SK-N-SH (cell line): ENCODE measurements around the gene DLG2. TPM values are rescaled to one million over a fixed set of nuclear protein-coding genes. Genes with fewer than 3 reads are reported as not detected.

Experiments
- CTCF ChIA-PET: fragments of 300-600, 350-600 bp; formaldehyde crosslinking; extraction: SDS; loops from one replicate; lab custom pipeline; 2021; lab: Yijun Ruan, JAX
- POLR2A ChIA-PET: fragments of 350-600 bp; sonication (Branson Sonifier 250); formaldehyde crosslinking; extraction: SDS; loops from one replicate; lab custom pipeline; 2020; ENCODE audit warnings: antibody characterized with exemption, inconsistent platforms; lab: Yijun Ruan, JAX
- DNase-seq: peaks from one replicate; pipeline ENCODE4 v3.0.0; 2012
- H2AFZ ChIP-seq: fragments of 200-600 bp; sonication (generic); 2 replicates; pipeline ENCODE4 v1.8.1; 2016; ENCODE audit warnings: antibody characterized with exemption, mild to moderate bottlenecking, low read depth
- H3F3A ChIP-seq: fragments of 200-600 bp; sonication (generic); replicated peaks from 2 replicates; pipeline ENCODE3; 2016; ENCODE audit warnings: antibody characterized with exemption, mild to moderate bottlenecking; ENCODE audit not compliant: insufficient read depth
- H3K27ac ChIP-seq, 2 experiments: fragments of 200-500 bp in 1 of 2; fragments of 200-600 bp in 1 of 2; sonication (Bioruptor generic) in 1 of 2; sonication (generic), shearing (Covaris generic) in 1 of 2; 2 replicates each; pipeline versions ENCODE4 v1.5.1 to v1.6.1; 2014 to 2016; ENCODE audit warnings: low read depth in 2 of 2, inconsistent platforms in 1 of 2, low read length in 1 of 2, mild to moderate bottlenecking in 1 of 2, mixed read lengths in 1 of 2
- H3K27me3 ChIP-seq: fragments of 200-600 bp; sonication (generic), shearing (Covaris generic); 2 replicates; pipeline ENCODE4 v1.6.1; 2016; ENCODE audit warnings: mixed run types; ENCODE audit not compliant: insufficient read depth
- H3K36me3 ChIP-seq, 2 experiments: fragments of 200-500 bp in 1 of 2; fragments of 200-600 bp in 1 of 2; sonication (Bioruptor generic) in 1 of 2; sonication (generic) in 1 of 2; replicated peaks in 1 of 2; 2 replicates each; pipeline versions ENCODE3 to v1.5.1; 2014 to 2016; ENCODE audit warnings: low read length in 1 of 2, mild to moderate bottlenecking in 1 of 2; ENCODE audit not compliant: insufficient read depth in 2 of 2, control insufficient read depth in 1 of 2
- H3K4me1 ChIP-seq, 2 experiments: fragments of 200-500 bp in 1 of 2; fragments of 200-600 bp in 1 of 2; sonication (Bioruptor generic) in 1 of 2; sonication (generic), shearing (Covaris generic) in 1 of 2; 2 replicates each; pipeline versions ENCODE4 v1.5.1 to v1.6.1; 2014 to 2016; ENCODE audit warnings: low read depth in 1 of 2, low read length in 1 of 2, mixed run types in 1 of 2; ENCODE audit not compliant: insufficient read depth in 2 of 2, control insufficient read depth in 1 of 2
- H3K4me2 ChIP-seq: fragments of 200-600 bp; sonication (generic), shearing (Covaris generic); 2 replicates; pipeline ENCODE4 v1.6.1; 2017; ENCODE audit warnings: mixed run types
- H3K4me3 ChIP-seq, 2 experiments: fragments of 200-500 bp in 1 of 2; fragments of 200-600 bp in 1 of 2; sonication (Bioruptor generic) in 1 of 2; sonication (generic), shearing (Covaris generic) in 1 of 2; 2 replicates each; pipeline versions ENCODE4 v1.5.1 to v1.8.1; 2014 to 2016; ENCODE audit warnings: low read depth in 2 of 2, inconsistent platforms in 1 of 2, low read length in 1 of 2, mild to moderate bottlenecking in 1 of 2, mixed read lengths in 1 of 2, moderate library complexity in 1 of 2
- H3K79me2 ChIP-seq: fragments of 200-600 bp; sonication (generic); 2 replicates; pipeline ENCODE4 v1.8.1; 2017; ENCODE audit warnings: mild to moderate bottlenecking; ENCODE audit not compliant: insufficient read depth
- H3K9ac ChIP-seq: fragments of 200-600 bp; sonication (generic); 2 replicates; pipeline ENCODE4 v1.6.1; 2017; ENCODE audit warnings: mixed run types
- H3K9me2 ChIP-seq: fragments of 200-600 bp; sonication (generic); 2 replicates; pipeline ENCODE4 v1.6.1; 2017; ENCODE audit warnings: mixed run types
- H3K9me3 ChIP-seq: fragments of 200-600 bp; sonication (generic); 2 replicates; pipeline ENCODE4 v1.6.1; 2017; ENCODE audit warnings: mixed run types, mild to moderate bottlenecking, moderate library complexity
- H4K20me1 ChIP-seq: fragments of 200-600 bp; sonication (generic); 2 replicates; pipeline ENCODE4 v1.6.1; 2017; ENCODE audit warnings: mild to moderate bottlenecking, mixed run types; ENCODE audit not compliant: insufficient read depth
- ELF1 ChIP-seq: IDR thresholded peaks from 2 replicates; pipeline ENCODE4 v1.4.0; 2012
- FOXJ3 ChIP-seq: sonication (generic); formaldehyde crosslinking; IDR thresholded peaks from 2 replicates; pipeline ENCODE4 v1.5.1; 2020; ENCODE audit warnings: mild to moderate bottlenecking, missing genetic modification reagents
- JUND ChIP-seq: IDR thresholded peaks from 2 replicates; pipeline ENCODE4 v1.4.0; 2012
- MAX ChIP-seq: IDR thresholded peaks from 2 replicates; pipeline ENCODE4 v1.4.0; 2012; ENCODE audit warnings: low read depth
- NFIC ChIP-seq: IDR thresholded peaks from 2 replicates; pipeline ENCODE4 v1.4.0; 2012; ENCODE audit warnings: borderline replicate concordance
- NRF1 ChIP-seq: IDR thresholded peaks from 2 replicates; pipeline ENCODE4 v1.6.1; 2012; ENCODE audit warnings: low read depth, mild to moderate bottlenecking, low read length
- RAD21 ChIP-seq: IDR thresholded peaks from 2 replicates; pipeline ENCODE4 v1.6.1; 2012; ENCODE audit warnings: mild to moderate bottlenecking, low read length
- RCOR1 ChIP-seq: fragments of 150-350 bp; IDR thresholded peaks from 2 replicates; pipeline ENCODE4 v1.6.1; 2017; ENCODE audit warnings: antibody characterized with exemption, low read length
- REST ChIP-seq: IDR thresholded peaks from 2 replicates; pipeline ENCODE4 v1.6.1; 2012; ENCODE audit warnings: mild to moderate bottlenecking, low read depth, low read length, moderate library complexity
- RFX5 ChIP-seq: IDR thresholded peaks from 2 replicates; pipeline ENCODE4 v1.6.1; 2012; ENCODE audit warnings: mild to moderate bottlenecking, improper control_type of control experiment, low read length
- SMC3 ChIP-seq: IDR thresholded peaks from 2 replicates; pipeline ENCODE4 v1.6.1; 2012; ENCODE audit warnings: low read depth, low read length, improper control_type of control experiment
- TAF1 ChIP-seq: IDR thresholded peaks from 2 replicates; pipeline ENCODE4 v1.6.1; 2012; ENCODE audit warnings: low read depth, mild to moderate bottlenecking, low read length, moderate library complexity, borderline replicate concordance
- WGBS: methylation state at CpG from one replicate; pipeline ENCODE4 v1.1.6; 2017; ENCODE audit warnings: low lambda C conversion rate; 5-methylcytosine and 5-hydroxymethylcytosine counted together
- polyA plus RNA-seq, 3 experiments: library from polyadenylated mRNA; depleted of rRNA; stranded (reverse); fragments of >200 nt; gene quantifications; 2 replicates each; pipeline ENCODE4 v1.2.3, GENCODE V29; 2012
- TF ChIP-seq, protein P1 (sequence below): fragments of 150-350 bp; IDR thresholded peaks from 2 replicates; pipeline ENCODE4 v1.6.1; 2017; ENCODE audit warnings: antibody characterized with exemption, low read length, low read depth, borderline replicate concordance
- TF ChIP-seq, protein P2 (sequence below): IDR thresholded peaks from 2 replicates; pipeline ENCODE4; 2012
- TF ChIP-seq, protein P3 (sequence below): fragments of 200-600 bp; sonication (generic); IDR thresholded peaks from 2 replicates; pipeline ENCODE4 v1.6.1; 2017; ENCODE audit warnings: antibody characterized with exemption, mild to moderate bottlenecking, moderate library complexity
- TF ChIP-seq, protein P4 (sequence below): fragments of 150-350 bp; IDR thresholded peaks from 2 replicates; pipeline ENCODE4 v1.6.1; 2016; ENCODE audit warnings: mild to moderate bottlenecking, low read depth, low read length

The DLG2 gene
- polyA plus RNA-seq, 1 of the 3 experiments (the other 2 are of a cell fraction): 0.21 TPM

DNA sequence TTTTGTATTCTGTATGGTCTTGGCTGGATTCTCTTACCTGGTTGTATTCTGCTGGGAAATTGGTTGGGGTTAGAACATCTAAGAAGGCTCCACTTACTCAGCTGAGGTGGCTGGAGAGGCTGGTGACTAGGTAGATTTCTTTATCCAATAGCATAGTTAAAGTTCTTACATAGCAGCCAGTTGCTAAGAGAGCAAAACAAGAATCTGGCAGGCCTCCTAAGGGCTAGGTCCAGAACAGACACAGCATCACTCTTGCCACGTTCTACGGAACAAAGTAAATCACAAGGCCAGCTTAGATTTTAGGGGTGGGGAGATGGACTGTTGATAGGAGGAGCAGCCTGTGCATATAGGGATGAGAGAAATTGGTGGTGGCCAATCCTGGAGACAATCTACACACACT is 2199.6 kb downstream of the DLG2 start:
- Histone ChIP-seq H4K20me1 (no peaks in the 10 kb centered on the region), H3K4me3 (no peak overlapping the region), H3K9ac (no peak overlapping the region), H3K4me2 (no peak overlapping the region), H3K79me2 (no peaks in the 10 kb centered on the region), H3K9me2 (no peaks in the 10 kb centered on the region), H3K9me3 (no peaks in the 10 kb centered on the region), H3K36me3 (no peaks in the 10 kb centered on the region), H3K27ac (no peak overlapping the region), H2AFZ (no peak overlapping the region)
- ChIA-PET POLR2A (no interaction called here), CTCF (interaction anchor here (0.6 kb wide), 1 partner anchor 231 kb away, joined by 3 read pairs; no protein-coding TSS in a partner anchor)
- no peak for DNase-seq
- TF ChIP-seq NRF1 (no peak), NFIC (no peak), TAF1 (no peak), JUND (no peak), RAD21 (no peak)
- TF ChIP-seq, protein P1, sequence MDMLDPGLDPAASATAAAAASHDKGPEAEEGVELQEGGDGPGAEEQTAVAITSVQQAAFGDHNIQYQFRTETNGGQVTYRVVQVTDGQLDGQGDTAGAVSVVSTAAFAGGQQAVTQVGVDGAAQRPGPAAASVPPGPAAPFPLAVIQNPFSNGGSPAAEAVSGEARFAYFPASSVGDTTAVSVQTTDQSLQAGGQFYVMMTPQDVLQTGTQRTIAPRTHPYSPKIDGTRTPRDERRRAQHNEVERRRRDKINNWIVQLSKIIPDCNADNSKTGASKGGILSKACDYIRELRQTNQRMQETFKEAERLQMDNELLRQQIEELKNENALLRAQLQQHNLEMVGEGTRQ: no peak
- TF ChIP-seq, protein P2, sequence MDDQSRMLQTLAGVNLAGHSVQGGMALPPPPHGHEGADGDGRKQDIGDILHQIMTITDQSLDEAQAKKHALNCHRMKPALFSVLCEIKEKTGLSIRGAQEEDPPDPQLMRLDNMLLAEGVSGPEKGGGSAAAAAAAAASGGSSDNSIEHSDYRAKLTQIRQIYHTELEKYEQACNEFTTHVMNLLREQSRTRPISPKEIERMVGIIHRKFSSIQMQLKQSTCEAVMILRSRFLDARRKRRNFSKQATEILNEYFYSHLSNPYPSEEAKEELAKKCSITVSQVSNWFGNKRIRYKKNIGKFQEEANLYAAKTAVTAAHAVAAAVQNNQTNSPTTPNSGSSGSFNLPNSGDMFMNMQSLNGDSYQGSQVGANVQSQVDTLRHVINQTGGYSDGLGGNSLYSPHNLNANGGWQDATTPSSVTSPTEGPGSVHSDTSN: no peak
- TF ChIP-seq, all 33 proteins: peak for 0
- Histone ChIP-seq H3K4me1 (no peaks in the 10 kb centered on the region; a peak in 1 of 4 replicates), H3K27me3 (no peaks in the 10 kb centered on the region), H3F3A (no peaks in the 10 kb centered on the region)
- WGBS: 35% methylated on average over 2 of the region's 2 CpGs

DNA sequence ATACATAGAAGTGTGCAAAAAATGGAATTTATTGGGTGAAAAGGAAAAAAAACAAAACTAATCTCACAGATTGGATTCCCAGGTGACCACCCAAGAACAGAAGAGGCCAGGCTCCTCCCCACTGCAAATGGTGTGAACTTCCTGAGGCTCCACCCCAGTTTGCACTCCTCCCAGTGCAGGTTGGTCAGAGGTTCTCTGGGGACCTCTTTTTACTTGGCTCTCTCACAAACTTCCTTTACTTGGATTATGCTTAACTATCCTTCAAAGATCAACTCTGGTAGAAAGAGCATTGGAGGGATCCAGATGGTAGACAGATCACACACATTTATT is 2202.0 kb downstream of the DLG2 start:
- no peak for TF ChIP-seq SMC3
- TF ChIP-seq FOXJ3: no peak
- TF ChIP-seq, protein P3, sequence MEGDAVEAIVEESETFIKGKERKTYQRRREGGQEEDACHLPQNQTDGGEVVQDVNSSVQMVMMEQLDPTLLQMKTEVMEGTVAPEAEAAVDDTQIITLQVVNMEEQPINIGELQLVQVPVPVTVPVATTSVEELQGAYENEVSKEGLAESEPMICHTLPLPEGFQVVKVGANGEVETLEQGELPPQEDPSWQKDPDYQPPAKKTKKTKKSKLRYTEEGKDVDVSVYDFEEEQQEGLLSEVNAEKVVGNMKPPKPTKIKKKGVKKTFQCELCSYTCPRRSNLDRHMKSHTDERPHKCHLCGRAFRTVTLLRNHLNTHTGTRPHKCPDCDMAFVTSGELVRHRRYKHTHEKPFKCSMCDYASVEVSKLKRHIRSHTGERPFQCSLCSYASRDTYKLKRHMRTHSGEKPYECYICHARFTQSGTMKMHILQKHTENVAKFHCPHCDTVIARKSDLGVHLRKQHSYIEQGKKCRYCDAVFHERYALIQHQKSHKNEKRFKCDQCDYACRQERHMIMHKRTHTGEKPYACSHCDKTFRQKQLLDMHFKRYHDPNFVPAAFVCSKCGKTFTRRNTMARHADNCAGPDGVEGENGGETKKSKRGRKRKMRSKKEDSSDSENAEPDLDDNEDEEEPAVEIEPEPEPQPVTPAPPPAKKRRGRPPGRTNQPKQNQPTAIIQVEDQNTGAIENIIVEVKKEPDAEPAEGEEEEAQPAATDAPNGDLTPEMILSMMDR: no peak
- TF ChIP-seq RFX5: no peak
- TF ChIP-seq, protein P4, sequence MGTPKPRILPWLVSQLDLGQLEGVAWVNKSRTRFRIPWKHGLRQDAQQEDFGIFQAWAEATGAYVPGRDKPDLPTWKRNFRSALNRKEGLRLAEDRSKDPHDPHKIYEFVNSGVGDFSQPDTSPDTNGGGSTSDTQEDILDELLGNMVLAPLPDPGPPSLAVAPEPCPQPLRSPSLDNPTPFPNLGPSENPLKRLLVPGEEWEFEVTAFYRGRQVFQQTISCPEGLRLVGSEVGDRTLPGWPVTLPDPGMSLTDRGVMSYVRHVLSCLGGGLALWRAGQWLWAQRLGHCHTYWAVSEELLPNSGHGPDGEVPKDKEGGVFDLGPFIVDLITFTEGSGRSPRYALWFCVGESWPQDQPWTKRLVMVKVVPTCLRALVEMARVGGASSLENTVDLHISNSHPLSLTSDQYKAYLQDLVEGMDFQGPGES: no peak
- no peak for TF ChIP-seq REST
- TF ChIP-seq, protein P2: no peak
- TF ChIP-seq MAX: no peak
- no peak for TF ChIP-seq RCOR1
- no peak for TF ChIP-seq ELF1
- no peaks in the 10 kb centered on the region for H3K27me3 ChIP-seq

More for the DNA sequence above, 2202.0 kb downstream of the DLG2 start:
- DNase-seq: no peak
- Histone ChIP-seq H3K27ac (no peak overlapping the region), H3K9ac (no peak overlapping the region), H3K79me2 (no peaks in the 10 kb centered on the region), H3K4me2 (no peak overlapping the region), H3K4me3 (no peak overlapping the region), H3K9me3 (no peaks in the 10 kb centered on the region), H4K20me1 (no peaks in the 10 kb centered on the region), H2AFZ (no peak overlapping the region), H3F3A (no peaks in the 10 kb centered on the region), H3K36me3 (no peaks in the 10 kb centered on the region), H3K4me1 (no peaks in the 10 kb centered on the region; a peak in 1 of 4 replicates), H3K9me2 (no peaks in the 10 kb centered on the region)
- CTCF ChIA-PET: no interaction called here
- POLR2A ChIA-PET: no interaction called here
